Rectal smooth muscle tissue (tissue), 1 donor: Measurements from ENCODE around the gene FTO.

ENCODE experiments used
- H3K27ac ChIP-seq: one replicate; pipeline ENCODE4 v1.7.0; 2013; ENCODE audit warnings: low read depth, low read length, inconsistent platforms
- H3K27me3 ChIP-seq: one replicate; pipeline ENCODE4 v1.7.0; 2013; ENCODE audit warnings: low read length; ENCODE audit not compliant: control insufficient read depth, insufficient read depth
- H3K36me3 ChIP-seq: one replicate; pipeline ENCODE4 v1.7.0; 2013; ENCODE audit warnings: low read length; ENCODE audit not compliant: control insufficient read depth, insufficient read depth
- H3K4me1 ChIP-seq: one replicate; pipeline ENCODE4 v1.7.0; 2013; ENCODE audit warnings: low read length; ENCODE audit not compliant: control insufficient read depth, insufficient read depth
- H3K4me3 ChIP-seq: one replicate; pipeline ENCODE4 v1.7.0; 2013; ENCODE audit warnings: low read length
- H3K9ac ChIP-seq: one replicate; pipeline ENCODE4 v1.7.0; 2013; ENCODE audit warnings: low read length

The FTO gene

GRCh38 chr16:53989597-53989996, 285.6 kb downstream of the FTO start:
- Histone ChIP-seq H3K4me1 (peaks cover 3% of the 10 kb centered on the region), H3K4me3 (no peak overlapping the region), H3K36me3 (peaks cover 2% of the 10 kb centered on the region), H3K27me3 (no peaks in the 10 kb centered on the region), H3K27ac (no peak overlapping the region), H3K9ac (no peak overlapping the region)

- Histone ChIP-seq H3K4me1 (peaks cover 3% of the 10 kb centered on the region), H3K36me3 (peaks cover 2% of the 10 kb centered on the region), H3K4me3 (no peak overlapping the region), H3K27ac (no peak overlapping the region), H3K27me3 (no peaks in the 10 kb centered on the region), H3K9ac (no peak overlapping the region)
Observed at GRCh38 chr16:53991754-53992378, 287.9 kb downstream of the FTO start.

GRCh38 chr16:53995378-53995777, 291.4 kb downstream of the FTO start:
- no peak overlapping the region for H3K9ac ChIP-seq
- H3K36me3 ChIP-seq: no peaks in the 10 kb centered on the region
- peaks cover 3% of the 10 kb centered on the region for H3K4me1 ChIP-seq
- no peak overlapping the region for H3K4me3 ChIP-seq
- H3K27ac ChIP-seq: no peak overlapping the region
- H3K27me3 ChIP-seq: no peaks in the 10 kb centered on the region

- Histone ChIP-seq H3K27ac (no peak overlapping the region), H3K27me3 (no peaks in the 10 kb centered on the region), H3K9ac (no peak overlapping the region), H3K36me3 (no peaks in the 10 kb centered on the region), H3K4me3 (no peak overlapping the region), H3K4me1 (no peaks in the 10 kb centered on the region)
Observed at GRCh38 chr16:53996961-53997360, 293.0 kb downstream of the FTO start.

- no peak overlapping the region for H3K4me3 ChIP-seq
- no peak overlapping the region for H3K27ac ChIP-seq
- H3K4me1 ChIP-seq: no peaks in the 10 kb centered on the region
- H3K27me3 ChIP-seq: no peaks in the 10 kb centered on the region
- no peaks in the 10 kb centered on the region for H3K36me3 ChIP-seq
- H3K9ac ChIP-seq: no peak overlapping the region
Observed at GRCh38 chr16:53998024-53998810, 294.3 kb downstream of the FTO start.

GRCh38 chr16:53998966-53999522, 295.1 kb downstream of the FTO start:
- Histone ChIP-seq H3K27ac (no peak overlapping the region), H3K4me1 (no peaks in the 10 kb centered on the region), H3K4me3 (no peak overlapping the region), H3K27me3 (no peaks in the 10 kb centered on the region), H3K9ac (no peak overlapping the region), H3K36me3 (no peaks in the 10 kb centered on the region)

- H3K4me1 ChIP-seq: no peaks in the 10 kb centered on the region
- no peak overlapping the region for H3K4me3 ChIP-seq
- H3K9ac ChIP-seq: no peak overlapping the region
- H3K36me3 ChIP-seq: no peaks in the 10 kb centered on the region
- no peaks in the 10 kb centered on the region for H3K27me3 ChIP-seq
- H3K27ac ChIP-seq: no peak overlapping the region
Observed at GRCh38 chr16:53999841-54000240, 295.9 kb downstream of the FTO start.

GRCh38 chr16:54000361-54000760, 296.4 kb downstream of the FTO start:
- Histone ChIP-seq H3K36me3 (no peaks in the 10 kb centered on the region), H3K9ac (no peak overlapping the region), H3K27ac (no peak overlapping the region), H3K4me3 (no peak overlapping the region), H3K27me3 (no peaks in the 10 kb centered on the region), H3K4me1 (no peaks in the 10 kb centered on the region)

GRCh38 chr16:54006693-54007092, 302.7 kb downstream of the FTO start:
- no peak overlapping the region for H3K9ac ChIP-seq
- no peaks in the 10 kb centered on the region for H3K36me3 ChIP-seq
- H3K27me3 ChIP-seq: no peaks in the 10 kb centered on the region
- H3K4me1 ChIP-seq: no peaks in the 10 kb centered on the region
- no peak overlapping the region for H3K27ac ChIP-seq
- no peak overlapping the region for H3K4me3 ChIP-seq

- Histone ChIP-seq H3K9ac (no peak overlapping the region), H3K27ac (no peak overlapping the region)
Observed at GRCh38 chr16:54007504-54007903, 303.5 kb downstream of the FTO start.

GRCh38 chr16:54009464-54010176, 305.7 kb downstream of the FTO start:
- H3K27me3 ChIP-seq: no peaks in the 10 kb centered on the region
- no peak overlapping the region for H3K4me3 ChIP-seq
- no peak overlapping the region for H3K9ac ChIP-seq
- no peak overlapping the region for H3K27ac ChIP-seq
- no peaks in the 10 kb centered on the region for H3K36me3 ChIP-seq
- no peaks in the 10 kb centered on the region for H3K4me1 ChIP-seq

More at GRCh38 chr16:54007504-54007903, 303.5 kb downstream of the FTO start:
- Histone ChIP-seq H3K27me3 (no peaks in the 10 kb centered on the region), H3K4me1 (no peaks in the 10 kb centered on the region), H3K4me3 (no peak overlapping the region), H3K36me3 (no peaks in the 10 kb centered on the region)

- H3K36me3 ChIP-seq: no peaks in the 10 kb centered on the region
- H3K27me3 ChIP-seq: no peaks in the 10 kb centered on the region
- no peak overlapping the region for H3K27ac ChIP-seq
- H3K9ac ChIP-seq: no peak overlapping the region
- no peaks in the 10 kb centered on the region for H3K4me1 ChIP-seq
- H3K4me3 ChIP-seq: no peak overlapping the region
Observed at GRCh38 chr16:54015147-54015546, 311.2 kb downstream of the FTO start.
